HG02870 (cell line): ENCODE results near the gene NECAP2.
A peak's percentile ranks its signal among the peaks of the same experiment; 100 is the strongest.

ENCODE experiments used
- ATAC-seq: cut with Tn5 transposase; IDR thresholded peaks from one replicate; pipeline ENCODE4 v1.9.1; 2021; ENCODE audit warnings: mild to moderate bottlenecking, moderate library complexity; ENCODE audit not compliant: unreplicated experiment

NECAP2 gene

GRCh38 chr1:16440470-16441281 lies at the start of gene NECAP2:
TSS of gene NECAP2 (plus strand) at chr1:16440724. CDS start at chr1:16440762, 38 bp downstream.
- peak; percentile 82 for ATAC-seq

GRCh38 chr1:16391411-16391810 lies 49.1 kb upstream of the NECAP2 start:
- no peak for ATAC-seq

GRCh38 chr1:16392740-16393569 lies 47.6 kb upstream of the NECAP2 start:
- no peak for ATAC-seq

- no peak for ATAC-seq
Observed at GRCh38 chr1:16393570-16394521, 46.7 kb upstream of the NECAP2 start.

- no peak for ATAC-seq
Observed at GRCh38 chr1:16394977-16395376, 45.5 kb upstream of the NECAP2 start.

GRCh38 chr1:16396591-16396990 lies 43.9 kb upstream of the NECAP2 start:
- ATAC-seq: no peak

GRCh38 chr1:16397120-16397519 lies 43.4 kb upstream of the NECAP2 start:
- no peak for ATAC-seq

- no peak for ATAC-seq
Observed at GRCh38 chr1:16398371-16398953, 42.1 kb upstream of the NECAP2 start.

- ATAC-seq: no peak
Observed at GRCh38 chr1:16402742-16403141, 37.8 kb upstream of the NECAP2 start.

GRCh38 chr1:16405441-16405840 lies 35.1 kb upstream of the NECAP2 start:
- no peak for ATAC-seq

GRCh38 chr1:16406868-16407267 lies 33.7 kb upstream of the NECAP2 start:
- ATAC-seq: no peak

- no peak for ATAC-seq
Observed at GRCh38 chr1:16409536-16410152, 30.9 kb upstream of the NECAP2 start.

GRCh38 chr1:16410803-16411202 lies 29.7 kb upstream of the NECAP2 start:
- ATAC-seq: no peak

GRCh38 chr1:16413191-16413590 lies 27.3 kb upstream of the NECAP2 start:
- no peak for ATAC-seq

GRCh38 chr1:16418823-16419425 lies 21.6 kb upstream of the NECAP2 start:
- ATAC-seq: no peak

GRCh38 chr1:16420424-16421118 lies 20.0 kb upstream of the NECAP2 start:
- no peak for ATAC-seq

- no peak for ATAC-seq
Observed at GRCh38 chr1:16421201-16421600, 19.3 kb upstream of the NECAP2 start.

GRCh38 chr1:16422041-16422440 lies 18.5 kb upstream of the NECAP2 start:
- no peak for ATAC-seq
